GM12878 (cell line): ENCODE data around the gene CYP4V2. TPM values are rescaled to one million over a fixed set of nuclear protein-coding genes. Genes with fewer than 3 reads are reported as not detected.

Experiments
- POU2F2 ChIP-seq: IDR thresholded peaks from 3 replicates; pipeline ENCODE4 v1.6.1; 2011; ENCODE audit warnings: low read depth, mild to moderate bottlenecking, low read length, borderline replicate concordance
- polyA plus RNA-seq, 11 experiments: library from polyadenylated mRNA; depleted of rRNA in 4 of 11; unstranded in 6 of 11; stranded (reverse) in 5 of 11; fragments of >200 nt; fragmentation: Nextera tagmentation in 4 of 11; fragmentation: Illumina TruSeq in 1 of 11; extraction: Ambion mirVana in 4 of 11; extraction: Trizol in 1 of 11; gene quantifications; 1 replicate in 1 of 11; 2 replicates in 10 of 11; pipeline versions ENCODE4 v1.2.1 to v1.2.3, GENCODE V29; 2011 to 2016; ENCODE audit warnings: inconsistent platforms in 2 of 11, missing spikeins in 2 of 11, low read depth in 1 of 11
- total RNA-seq, 4 experiments: library from RNA; depleted of rRNA in 3 of 4; stranded (reverse); fragments of >200 nt in 3 of 4; fragmentation: Illumina TruSeq in 1 of 4; extraction: Trizol in 1 of 4; gene quantifications; 2 replicates each; pipeline versions ENCODE4 v1.2.1 to v1.2.3, GENCODE V29; 2013 to 2021
- TF ChIP-seq, protein P1 (sequence below): IDR thresholded peaks from 2 replicates; pipeline ENCODE4 v1.6.1; 2012; ENCODE audit warnings: improper control_type of control experiment, low read depth, low read length; ENCODE audit not compliant: insufficient replicate concordance
- TF ChIP-seq, protein P2 (sequence below): fragments of 150-350 bp; IDR thresholded peaks from 2 replicates; pipeline ENCODE4 v1.6.1; 2016; ENCODE audit warnings: low read depth, low read length

CYP4V2 gene
- total and polyA plus RNA-seq, 10 of the 15 experiments (the other 5 are each of a cell fraction or from before 2014, with no cell fraction given): 1.2 to 8.2 (median 6.8) TPM

DNA sequence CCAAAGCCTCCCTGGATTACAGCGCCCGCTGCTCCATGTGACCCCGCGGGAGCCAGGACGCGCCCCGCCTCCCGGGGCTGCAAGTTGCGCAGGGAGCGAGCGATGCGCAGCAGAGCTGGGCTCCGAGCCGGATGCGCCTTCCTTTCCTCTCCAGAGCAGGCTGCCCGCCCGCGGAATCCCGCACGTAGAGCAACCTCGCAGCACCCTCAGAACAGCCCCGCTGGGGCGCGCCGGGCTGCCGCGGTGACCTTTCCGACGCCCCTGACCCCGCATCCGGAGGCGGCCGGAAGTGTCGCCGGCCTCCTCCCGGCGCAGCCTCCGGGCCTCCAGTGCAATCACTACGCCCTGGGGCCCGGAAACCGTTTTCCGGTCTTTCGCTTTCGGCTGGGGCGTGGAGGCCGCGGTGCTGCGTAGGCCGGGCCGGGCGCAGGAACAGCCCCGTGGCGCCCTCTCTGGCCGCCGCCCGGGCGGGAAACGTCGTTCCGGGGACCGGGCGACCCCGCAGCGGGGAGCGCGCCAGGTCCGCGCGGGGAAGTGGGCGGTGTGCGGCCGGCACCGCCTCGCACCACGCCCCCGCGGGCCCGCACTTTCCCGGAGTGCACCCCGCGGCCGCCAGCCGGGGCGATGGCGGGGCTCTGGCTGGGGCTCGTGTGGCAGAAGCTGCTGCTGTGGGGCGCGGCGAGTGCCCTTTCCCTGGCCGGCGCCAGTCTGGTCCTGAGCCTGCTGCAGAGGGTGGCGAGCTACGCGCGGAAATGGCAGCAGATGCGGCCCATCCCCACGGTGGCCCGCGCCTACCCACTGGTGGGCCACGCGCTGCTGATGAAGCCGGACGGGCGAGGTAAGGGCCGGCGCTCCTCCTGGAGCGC, at the start of gene CYP4V2 (continued):
- TF ChIP-seq, protein P1, sequence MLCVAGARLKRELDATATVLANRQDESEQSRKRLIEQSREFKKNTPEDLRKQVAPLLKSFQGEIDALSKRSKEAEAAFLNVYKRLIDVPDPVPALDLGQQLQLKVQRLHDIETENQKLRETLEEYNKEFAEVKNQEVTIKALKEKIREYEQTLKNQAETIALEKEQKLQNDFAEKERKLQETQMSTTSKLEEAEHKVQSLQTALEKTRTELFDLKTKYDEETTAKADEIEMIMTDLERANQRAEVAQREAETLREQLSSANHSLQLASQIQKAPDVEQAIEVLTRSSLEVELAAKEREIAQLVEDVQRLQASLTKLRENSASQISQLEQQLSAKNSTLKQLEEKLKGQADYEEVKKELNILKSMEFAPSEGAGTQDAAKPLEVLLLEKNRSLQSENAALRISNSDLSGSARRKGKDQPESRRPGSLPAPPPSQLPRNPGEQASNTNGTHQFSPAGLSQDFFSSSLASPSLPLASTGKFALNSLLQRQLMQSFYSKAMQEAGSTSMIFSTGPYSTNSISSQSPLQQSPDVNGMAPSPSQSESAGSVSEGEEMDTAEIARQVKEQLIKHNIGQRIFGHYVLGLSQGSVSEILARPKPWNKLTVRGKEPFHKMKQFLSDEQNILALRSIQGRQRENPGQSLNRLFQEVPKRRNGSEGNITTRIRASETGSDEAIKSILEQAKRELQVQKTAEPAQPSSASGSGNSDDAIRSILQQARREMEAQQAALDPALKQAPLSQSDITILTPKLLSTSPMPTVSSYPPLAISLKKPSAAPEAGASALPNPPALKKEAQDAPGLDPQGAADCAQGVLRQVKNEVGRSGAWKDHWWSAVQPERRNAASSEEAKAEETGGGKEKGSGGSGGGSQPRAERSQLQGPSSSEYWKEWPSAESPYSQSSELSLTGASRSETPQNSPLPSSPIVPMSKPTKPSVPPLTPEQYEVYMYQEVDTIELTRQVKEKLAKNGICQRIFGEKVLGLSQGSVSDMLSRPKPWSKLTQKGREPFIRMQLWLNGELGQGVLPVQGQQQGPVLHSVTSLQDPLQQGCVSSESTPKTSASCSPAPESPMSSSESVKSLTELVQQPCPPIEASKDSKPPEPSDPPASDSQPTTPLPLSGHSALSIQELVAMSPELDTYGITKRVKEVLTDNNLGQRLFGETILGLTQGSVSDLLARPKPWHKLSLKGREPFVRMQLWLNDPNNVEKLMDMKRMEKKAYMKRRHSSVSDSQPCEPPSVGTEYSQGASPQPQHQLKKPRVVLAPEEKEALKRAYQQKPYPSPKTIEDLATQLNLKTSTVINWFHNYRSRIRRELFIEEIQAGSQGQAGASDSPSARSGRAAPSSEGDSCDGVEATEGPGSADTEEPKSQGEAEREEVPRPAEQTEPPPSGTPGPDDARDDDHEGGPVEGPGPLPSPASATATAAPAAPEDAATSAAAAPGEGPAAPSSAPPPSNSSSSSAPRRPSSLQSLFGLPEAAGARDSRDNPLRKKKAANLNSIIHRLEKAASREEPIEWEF: no peak
- TF ChIP-seq, protein P2, sequence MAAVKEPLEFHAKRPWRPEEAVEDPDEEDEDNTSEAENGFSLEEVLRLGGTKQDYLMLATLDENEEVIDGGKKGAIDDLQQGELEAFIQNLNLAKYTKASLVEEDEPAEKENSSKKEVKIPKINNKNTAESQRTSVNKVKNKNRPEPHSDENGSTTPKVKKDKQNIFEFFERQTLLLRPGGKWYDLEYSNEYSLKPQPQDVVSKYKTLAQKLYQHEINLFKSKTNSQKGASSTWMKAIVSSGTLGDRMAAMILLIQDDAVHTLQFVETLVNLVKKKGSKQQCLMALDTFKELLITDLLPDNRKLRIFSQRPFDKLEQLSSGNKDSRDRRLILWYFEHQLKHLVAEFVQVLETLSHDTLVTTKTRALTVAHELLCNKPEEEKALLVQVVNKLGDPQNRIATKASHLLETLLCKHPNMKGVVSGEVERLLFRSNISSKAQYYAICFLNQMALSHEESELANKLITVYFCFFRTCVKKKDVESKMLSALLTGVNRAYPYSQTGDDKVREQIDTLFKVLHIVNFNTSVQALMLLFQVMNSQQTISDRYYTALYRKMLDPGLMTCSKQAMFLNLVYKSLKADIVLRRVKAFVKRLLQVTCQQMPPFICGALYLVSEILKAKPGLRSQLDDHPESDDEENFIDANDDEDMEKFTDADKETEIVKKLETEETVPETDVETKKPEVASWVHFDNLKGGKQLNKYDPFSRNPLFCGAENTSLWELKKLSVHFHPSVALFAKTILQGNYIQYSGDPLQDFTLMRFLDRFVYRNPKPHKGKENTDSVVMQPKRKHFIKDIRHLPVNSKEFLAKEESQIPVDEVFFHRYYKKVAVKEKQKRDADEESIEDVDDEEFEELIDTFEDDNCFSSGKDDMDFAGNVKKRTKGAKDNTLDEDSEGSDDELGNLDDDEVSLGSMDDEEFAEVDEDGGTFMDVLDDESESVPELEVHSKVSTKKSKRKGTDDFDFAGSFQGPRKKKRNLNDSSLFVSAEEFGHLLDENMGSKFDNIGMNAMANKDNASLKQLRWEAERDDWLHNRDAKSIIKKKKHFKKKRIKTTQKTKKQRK: no peak
- TF ChIP-seq POU2F2: no peak
